HG03520 (cell line): ENCODE measurements around the gene TMEM54.

Source experiments
- ATAC-seq: cut with Tn5 transposase; IDR thresholded peaks from one replicate; pipeline ENCODE4 v1.9.1; 2021; ENCODE audit warnings: mild to moderate bottlenecking, moderate library complexity; ENCODE audit not compliant: unreplicated experiment

TMEM54 gene

DNA sequence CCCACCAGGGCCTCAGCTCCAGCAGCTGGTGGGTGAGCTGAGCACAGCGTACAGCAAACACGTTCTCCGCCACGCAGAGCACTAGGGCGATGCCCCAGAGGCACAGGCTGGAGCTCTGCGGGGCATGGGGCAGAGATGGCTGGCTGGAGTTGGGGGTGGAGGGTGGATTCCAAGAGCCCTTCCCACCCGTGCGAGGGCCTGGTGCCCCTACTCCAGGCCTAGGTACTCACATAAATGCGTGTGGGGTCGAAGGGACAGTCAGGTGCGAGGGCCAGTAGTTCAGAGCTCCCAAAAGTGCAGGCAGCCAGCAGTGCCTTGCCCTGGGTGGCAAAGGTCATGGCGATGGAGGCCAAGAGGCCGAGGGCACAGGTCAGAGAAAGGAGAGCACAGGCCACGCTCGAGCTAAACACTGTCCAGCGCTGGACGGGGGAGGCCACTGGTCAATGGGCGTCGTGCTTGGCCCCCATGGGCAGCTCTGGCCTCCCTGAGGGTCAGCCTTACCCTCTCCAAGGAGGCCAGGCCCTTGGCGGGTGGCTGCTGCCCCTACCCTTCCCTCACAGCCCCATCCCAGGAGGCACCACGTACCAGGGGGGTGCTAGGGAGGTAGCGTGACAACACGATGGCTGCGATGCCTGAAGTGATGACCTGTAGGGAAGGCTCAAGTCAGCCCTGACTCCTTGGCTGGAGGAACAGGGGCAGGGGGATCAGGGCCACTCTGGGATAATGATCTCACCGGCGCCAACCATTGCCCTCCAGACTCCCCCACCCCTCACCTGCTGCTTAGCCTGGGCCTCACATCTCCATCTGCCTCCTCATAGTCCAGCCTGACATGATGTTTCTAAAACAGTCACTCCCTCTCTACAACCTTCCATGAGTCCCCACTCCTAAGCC is 5.6 kb downstream of the TMEM54 start:
- no peak for ATAC-seq

DNA sequence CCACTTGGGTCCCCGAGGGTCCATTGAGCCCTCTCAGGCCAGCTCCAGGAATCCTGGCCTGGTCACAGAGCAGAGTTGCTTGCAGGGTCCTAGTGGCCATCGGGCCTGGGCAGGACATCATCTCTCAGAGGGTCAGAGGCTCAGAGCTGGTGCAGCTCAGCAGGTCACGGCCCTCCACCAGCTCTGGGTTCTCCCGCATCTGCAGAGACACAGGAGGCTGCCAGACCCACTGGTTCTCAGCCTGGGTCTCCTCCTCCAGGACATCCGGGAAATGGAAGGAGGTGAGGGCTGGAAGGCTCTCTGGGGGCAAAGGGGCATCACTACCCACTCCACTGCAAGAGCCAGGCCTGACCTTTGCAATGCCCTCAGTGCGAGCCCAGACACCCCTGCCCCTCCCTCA is 6.5 kb downstream of the TMEM54 start:
- ATAC-seq, result no peak

DNA sequence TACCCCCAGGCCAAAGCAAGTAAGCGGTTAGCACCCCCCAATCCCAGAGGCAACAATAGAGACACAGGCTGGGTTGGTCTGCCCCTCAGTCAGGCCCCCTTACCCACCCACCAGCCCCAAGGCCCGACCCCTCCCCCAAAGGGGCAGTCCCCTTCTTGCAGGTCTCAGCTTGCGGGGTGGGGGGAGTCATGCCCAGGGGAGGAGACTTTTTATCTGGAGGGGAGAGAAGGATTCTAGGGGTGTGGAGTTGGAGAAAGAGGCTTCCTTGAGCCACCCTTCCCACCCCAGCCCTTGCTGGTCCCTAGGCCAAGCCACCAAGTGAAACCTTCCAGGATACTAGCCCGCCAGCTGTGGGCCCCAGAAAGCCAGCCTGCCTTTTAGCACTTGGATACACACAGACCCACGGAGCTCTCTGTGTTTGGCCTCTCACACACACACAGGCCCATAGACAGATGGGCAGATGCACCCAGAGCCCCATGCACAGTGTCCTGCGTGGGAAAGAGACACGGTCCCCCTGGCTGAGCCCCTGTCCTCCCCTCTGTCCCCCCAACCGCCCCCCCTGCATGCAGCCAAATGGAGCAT is 7.1 kb downstream of the TMEM54 start:
- no peak for ATAC-seq

DNA sequence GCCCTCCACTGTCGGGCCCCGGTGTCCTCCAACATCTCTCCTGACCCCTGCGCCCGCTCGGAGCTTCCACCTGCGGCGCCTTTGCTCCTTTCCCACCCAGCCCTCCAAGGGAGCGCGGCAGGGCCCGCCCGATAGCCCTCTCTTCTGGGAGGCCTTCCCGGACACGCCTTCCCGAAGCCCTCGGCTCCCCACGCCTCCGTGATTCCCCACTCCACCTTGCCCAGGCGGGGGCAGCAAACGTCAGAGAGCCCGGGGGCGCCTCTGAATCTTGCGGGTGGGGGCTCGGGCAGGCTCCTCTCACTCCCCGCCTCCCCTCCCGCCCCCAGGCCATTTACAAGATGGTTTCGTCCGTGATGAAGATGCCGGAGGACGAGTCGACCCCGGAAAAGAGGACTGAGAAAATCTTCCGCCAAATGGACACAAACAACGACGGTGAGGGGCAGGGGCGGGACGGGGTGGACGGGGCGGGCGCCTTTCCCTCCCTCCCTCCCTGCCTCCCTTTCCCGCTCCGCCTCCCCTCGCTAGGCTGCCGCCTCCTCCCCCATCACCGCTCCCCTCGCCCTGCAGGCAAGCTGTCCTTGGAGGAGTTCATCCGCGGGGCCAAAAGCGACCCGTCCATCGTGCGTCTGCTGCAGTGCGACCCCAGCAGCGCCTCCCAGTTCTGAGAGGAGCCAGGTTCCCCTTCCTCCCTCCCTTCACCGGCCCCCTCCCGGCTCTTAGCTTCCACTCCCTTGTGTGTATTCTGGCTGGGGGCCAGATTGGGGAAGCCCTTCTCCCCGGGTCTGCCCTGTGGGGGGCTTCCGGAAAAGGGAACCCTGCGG is 7.8 kb downstream of the TMEM54 start:
- ATAC-seq, result no peak

DNA sequence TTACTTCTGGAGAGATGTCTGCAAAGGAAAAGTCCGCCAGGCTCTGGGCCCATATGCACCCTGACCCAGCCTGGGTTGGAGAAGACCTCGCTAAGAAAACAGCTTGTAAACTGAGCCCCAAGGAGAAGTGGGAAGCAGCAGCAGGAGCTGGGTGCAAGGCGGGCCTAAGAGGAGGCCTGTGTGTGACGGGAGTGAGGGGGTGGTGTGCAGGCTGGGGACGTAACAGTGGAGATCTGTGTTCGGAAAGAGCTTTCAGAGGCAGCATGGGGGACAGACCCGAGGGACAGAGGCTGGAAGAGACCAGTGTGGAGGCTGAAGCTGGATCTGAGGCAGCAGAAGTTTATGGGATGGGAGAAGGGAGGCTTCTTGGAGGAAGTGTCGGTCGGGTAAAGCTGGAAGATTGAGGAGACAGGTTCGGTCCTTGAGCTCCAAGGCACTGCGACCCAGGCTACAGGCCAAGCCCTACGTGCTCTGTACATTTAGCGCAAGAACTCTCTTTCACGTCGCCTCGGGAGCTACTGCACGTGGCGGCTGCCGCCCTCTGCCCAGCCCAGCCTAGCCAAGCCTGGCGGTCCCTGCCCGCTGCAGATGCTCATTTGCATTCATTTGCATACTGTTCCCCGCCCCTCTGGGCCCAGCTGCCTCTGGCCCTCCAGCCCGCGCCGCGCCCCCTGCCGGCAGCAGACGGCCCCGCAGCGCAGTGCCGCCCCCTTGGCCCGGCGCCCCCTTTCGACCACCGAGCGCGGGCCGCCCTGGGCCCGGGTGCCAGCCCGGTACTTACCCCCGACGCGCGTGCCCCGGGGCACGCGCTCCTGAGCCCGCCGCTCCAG is 8.6 kb downstream of the TMEM54 start:
- ATAC-seq, result no peak

DNA sequence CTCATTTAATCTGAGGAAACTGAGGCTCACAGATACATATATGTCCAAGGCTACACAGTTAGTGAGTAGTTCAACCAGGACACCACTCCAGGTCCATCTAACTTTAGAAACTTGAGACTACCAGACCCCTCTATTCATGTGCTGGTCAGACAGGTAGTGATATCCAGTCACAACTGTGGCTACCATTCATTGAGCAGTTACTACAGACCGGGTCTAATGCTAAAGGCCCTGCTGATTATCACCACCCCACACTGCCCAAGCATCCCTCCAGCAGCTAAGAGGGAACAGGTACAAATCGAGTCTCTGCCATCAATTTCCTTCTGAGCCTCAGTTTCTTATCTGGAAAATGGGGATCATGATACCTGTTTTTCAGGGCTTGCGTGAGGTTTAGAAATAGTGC is 9.6 kb downstream of the TMEM54 start:
- ATAC-seq, result no peak

DNA sequence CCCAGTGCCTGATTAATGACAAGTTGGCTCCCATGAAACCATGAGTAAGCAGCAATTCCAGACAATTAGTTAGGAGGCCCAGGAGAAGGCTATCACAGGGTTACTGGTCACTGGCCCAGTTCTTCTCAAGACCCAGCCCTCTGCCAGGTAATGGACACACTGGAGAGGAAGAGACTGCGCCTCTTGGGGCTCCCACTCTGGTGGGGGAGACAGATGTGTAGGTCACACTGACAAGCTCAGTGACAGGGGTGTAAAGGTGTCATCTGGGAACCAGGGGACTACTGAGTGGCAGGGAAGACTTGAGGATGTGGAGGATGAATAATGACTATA is 10.0 kb downstream of the TMEM54 start:
- no peak for ATAC-seq

DNA sequence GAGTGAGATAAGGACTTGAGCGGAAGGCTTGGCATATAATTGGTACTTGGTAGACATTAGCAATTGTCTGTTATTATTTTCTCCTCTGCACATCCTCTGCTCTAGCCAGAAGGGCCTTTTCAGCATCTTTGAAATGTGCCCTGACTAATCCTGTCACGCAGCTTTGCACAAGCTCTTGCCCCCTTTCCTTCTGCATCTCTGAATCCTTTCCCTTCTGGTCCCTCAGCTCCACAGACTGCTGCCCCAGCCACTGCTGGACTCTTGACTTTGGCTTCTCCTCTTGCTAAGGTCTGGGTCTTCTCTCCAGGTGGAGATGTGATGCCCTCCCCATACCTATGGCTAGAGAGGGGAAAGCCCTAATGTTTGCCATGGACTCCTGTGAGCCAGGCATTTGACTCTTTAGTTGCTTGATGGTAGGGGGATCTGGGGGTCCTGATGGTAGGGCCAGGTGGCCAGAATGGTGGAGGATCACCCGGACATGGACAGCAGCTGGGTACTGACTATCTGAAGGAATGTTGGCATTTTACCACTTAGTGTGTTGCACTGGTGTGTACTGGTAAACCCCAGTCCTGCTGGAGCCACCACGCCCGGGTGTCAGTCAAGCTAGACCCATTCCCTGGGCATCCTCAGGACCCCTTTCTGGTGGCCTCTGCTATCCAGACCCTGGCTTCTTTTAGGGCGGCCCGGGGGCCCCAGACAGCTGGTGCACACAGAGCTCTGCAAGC is 10.5 kb downstream of the TMEM54 start:
- ATAC-seq, result no peak

DNA sequence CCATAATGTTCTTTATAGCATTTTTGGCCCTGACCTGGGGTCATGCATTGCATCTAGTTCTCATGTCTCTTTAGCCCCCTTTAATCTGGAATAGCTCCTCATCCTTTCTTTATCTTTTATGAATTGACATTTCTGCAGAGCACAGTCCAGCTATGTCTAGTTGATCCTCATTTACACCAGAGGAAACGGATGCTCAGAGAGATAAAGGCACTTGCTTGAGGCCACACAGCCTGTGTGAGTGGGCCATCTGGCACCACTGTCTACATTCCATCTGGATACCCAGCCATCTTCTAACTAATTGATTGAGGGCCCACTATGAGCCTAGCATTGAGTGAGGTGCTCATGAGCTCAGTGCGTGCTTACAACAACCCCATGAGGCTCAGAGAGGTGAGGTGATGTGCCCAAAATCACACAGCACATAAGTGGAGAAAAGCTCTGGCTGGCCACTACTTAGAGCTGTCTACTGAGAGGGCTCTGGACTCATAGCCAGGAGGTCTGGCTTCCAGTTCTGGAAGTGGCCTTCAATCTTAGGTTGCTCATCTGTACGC is 11.4 kb downstream of the TMEM54 start:
- ATAC-seq, result no peak

DNA sequence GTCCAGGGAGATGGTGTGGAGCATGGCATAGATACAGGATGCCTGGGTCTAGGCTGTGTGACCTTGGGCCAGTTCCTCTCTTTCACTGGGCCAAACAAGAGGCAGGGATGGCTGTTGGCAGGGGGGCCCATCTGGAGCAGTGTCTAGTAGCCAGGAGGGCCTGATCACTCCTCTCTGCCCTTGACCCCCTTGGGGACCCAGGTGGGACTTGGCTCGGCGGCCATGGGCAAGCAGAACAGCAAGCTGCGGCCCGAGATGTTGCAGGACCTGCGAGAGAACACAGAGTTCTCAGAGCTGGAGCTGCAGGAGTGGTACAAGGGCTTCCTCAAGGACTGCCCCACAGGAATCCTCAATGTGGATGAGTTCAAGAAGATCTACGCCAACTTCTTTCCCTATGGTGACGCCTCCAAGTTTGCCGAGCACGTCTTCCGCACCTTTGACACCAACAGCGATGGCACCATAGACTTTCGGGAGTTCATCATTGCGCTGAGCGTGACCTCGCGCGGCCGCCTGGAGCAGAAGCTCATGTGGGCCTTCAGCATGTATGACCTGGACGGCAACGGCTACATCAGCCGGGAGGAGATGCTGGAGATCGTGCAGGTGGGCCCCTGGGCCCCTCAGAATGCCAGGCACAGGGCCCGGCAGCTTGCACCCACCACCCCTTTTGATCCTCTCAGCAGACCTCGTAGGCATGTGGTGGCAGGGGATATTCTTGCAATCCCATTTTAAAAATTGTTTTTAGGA is 12.3 kb downstream of the TMEM54 start:
- ATAC-seq, result no peak

DNA sequence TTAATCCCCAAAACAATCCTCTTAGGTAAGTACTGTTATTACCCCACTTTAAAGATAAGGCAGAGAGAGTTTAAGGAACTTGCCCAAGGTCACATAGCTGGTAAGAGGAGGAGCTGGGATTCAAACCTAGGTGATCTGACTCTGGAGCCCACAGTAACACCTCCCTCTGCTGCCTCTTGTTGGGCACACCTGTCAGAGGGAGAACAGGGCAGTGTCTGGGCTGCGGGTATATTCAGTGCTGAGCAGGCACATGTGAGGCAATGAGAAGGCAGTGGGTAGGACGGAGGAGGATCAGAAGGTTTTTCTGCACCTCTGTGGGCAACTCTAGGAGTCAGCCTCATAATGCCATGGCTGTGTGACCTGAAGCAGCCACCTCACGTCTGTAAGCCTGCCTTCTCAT is 13.1 kb downstream of the TMEM54 start:
- ATAC-seq, result no peak

DNA sequence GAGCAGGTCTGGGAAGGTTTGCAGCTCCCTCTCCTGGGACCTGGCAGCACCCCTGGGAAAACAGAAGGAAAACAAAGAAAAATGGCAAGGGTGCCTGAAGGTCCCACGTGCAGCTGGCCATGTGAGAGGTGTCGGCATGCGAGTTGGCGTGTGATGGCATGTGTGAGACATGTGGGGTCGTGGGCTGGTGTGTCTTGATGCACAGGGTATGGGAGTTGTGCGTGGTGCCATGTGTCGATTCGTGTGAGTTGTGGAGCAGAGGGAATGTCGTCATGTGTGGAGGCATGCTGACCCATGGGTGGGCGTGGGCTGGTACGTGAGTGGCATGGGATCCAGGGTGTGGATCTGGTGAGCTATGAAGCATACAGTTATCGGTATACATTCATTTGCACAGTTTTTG is 13.6 kb downstream of the TMEM54 start:
- ATAC-seq, result no peak

DNA sequence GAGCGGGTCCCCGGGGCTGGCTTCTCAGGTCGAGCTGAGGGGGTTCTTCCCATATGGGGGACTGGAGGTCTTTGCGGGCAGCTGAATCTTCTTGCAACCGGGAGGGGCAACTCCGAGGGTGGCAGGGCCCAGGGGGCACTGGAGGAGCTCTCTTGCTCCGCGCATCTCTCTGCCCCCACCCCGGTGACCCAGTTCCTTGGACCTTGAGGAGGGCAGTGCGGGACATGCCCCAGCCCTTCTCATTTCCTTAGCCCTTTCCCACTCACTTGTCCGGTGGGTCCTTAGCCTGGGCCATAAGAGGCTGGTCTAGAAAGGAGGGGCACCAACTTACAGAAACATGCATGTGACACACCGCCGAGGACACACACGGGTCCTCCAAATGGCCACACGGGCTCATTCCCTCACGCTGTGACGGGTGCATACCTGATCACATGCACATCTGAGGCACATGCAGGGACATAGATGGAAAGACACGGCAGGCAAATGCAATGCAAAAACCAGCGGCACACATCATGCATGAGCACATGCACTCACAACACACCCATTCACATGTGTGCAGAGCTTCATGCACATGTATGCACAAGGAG is 14.3 kb downstream of the TMEM54 start:
- no peak for ATAC-seq

DNA sequence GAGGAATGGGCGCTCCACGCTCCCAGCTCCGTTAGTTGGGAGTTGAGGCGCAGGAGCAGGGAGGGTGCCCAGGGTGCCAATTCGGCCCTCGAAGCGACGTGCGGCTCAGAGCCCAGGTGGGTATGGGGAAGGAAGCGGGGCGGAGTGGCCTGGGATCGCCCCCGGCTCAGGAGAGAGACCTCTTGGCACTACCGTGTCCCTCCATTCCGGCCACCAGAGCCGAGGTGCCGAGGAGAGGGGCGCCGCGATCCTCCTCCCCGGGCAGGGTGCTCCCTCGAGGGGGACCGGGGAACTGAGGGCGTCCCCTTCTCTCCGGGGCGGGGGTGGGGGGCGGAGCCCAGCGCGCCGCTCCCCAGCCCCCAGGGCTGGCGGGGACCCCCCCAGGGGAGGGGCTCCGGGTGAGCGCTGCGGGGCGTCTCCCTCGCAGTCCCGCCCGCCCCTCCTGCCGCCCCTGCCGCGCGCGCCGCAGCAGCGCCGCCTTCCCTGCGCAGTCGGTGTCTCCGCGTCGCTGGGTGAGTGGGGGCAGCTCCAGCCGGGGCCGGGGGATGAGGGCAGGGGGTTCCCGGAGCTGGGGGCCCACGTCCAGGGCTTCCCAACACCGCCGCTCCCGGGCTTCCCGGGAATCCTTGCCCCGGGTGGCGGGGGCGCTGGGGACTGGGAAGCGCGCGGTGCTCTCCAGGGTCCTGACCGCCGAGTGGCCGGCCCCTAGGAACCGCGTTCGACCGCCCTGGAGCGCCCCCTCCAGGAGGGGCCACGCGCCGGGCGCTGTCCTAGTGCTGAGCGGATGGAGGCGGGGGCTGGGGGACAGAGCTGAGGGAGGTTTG is 15.0 kb downstream of the TMEM54 start, which contains the start of gene HPCA:
TSS of gene HPCA (plus strand) at position 488 of the 824 bp plus-strand sequence. CDS start 2,408 bp downstream, outside the sequence.
- ATAC-seq, result no peak

DNA sequence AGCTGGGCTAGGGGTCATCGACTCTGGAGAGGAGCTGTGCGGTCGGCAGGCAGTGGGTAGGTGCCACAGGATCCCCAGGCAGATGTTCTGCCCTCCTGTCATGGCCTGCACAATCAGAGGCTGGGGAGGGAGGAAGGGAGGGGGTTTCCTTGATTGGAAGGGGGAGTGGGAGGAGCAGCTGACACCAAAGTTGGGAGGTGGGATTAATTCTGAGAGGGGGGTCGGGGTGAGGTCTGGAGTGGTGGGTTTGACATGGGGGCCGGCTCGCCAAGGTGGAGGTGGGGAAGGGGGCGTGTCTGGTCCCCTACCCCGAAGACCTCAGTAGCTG is 15.5 kb downstream of the TMEM54 start:
- no peak for ATAC-seq

DNA sequence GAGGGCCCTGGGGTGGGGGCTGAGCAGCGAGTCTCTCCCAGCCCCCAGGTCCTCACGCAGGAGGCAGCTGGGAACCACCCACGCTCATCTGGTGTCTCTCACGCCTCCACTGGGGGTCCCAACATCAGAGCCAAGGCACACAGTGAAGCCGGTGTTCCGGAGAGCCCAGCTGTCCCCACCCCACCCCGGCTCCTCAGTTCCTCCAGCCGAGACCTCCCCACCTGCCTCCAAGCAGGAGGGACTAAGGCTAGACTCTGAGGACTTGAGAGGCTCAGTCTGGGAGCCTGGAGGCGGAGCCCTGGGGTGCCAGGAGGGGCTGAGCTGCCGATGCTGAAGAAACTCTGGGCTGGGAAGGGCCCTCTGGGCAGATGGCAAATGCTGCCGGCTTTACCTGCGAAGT is 16.5 kb downstream of the TMEM54 start:
- no peak for ATAC-seq

DNA sequence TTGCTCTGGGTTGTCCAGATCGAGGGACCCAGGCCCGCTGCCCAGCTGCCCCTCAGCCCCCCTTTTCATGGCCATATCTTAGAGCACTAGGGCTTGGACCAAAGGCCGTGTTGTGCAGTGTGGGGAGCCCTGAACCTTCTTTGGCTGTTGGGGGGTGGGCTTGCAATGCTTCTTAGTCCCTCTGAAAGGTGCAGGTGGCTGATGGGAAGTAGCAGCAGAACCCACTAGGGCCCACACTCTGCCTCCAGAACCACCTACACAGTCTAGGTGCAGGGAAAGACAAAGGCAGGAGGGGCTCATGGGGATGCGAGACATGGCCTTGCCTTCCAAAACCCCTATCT is 17.2 kb downstream of the TMEM54 start:
- no peak for ATAC-seq

DNA sequence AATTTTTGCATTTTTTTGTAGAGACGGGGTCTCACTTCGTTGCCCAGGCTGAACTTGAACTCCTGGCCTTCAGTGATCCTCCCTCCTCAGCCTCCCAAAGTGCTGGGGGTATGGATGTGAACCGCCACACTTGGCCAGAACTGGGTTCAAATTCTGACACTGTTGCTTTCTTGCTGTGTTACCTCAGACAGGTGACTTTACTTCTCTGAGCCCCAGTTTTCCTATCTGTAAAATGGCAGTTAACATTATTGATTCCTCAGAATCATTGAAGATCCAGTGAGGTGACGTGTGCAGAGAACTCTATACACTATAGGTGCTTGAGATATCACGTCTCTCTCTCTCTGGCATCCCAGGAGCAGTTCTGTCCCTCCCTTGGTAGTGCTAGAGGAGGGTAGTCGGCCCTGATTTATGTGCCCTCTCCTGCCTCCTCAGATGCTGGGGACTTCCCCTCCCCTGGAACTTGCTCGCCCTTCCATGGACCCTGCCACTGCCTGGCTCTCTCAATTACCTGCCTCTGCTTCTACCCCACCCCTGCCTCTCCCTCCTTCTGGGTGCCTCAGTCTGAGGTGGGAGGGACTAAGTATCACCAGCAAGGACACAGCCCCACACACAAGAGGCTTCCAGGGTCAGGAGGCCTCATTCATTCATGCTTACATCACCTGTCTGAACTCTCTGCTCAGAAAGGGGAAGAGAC is 17.7 kb downstream of the TMEM54 start:
- no peak for ATAC-seq
